ENCODE data around the gene ST3GAL3. TPM values are rescaled to one million over a fixed set of nuclear protein-coding genes. Genes with fewer than 3 reads are reported as not detected.

The ST3GAL3 gene
- total RNA-seq, 1 donor, result 16.8 TPM

GRCh38 chr1:43834280-43835081, 127.1 kb downstream of the ST3GAL3 start:
- no peak overlapping the region for H3K4me3 ChIP-seq (ENCODE audit: low read depth, low read length)

GRCh38 chr1:43835082-43836021, 128.0 kb downstream of the ST3GAL3 start:
- no peak for TF ChIP-seq CTCF (IDR thresholded peaks at IDR 0.05; ENCODE audit: insufficient read depth, low read depth, low read length)
- DNase-seq (ENCODE audit: low read depth), result peak; percentile 92
- H3K4me3 ChIP-seq (ENCODE audit: low read depth, low read length), result no peak overlapping the region

More at GRCh38 chr1:43834280-43835081, 127.1 kb downstream of the ST3GAL3 start:
- TF ChIP-seq CTCF (IDR thresholded peaks at IDR 0.05; ENCODE audit: insufficient read depth, low read depth, low read length), result no peak
- peak; percentile 86 for DNase-seq (ENCODE audit: low read depth)

GRCh38 chr1:43836267-43836951, 129.1 kb downstream of the ST3GAL3 start:
- no peak for DNase-seq (ENCODE audit: low read depth)
- H3K4me3 ChIP-seq (ENCODE audit: low read depth, low read length), result no peak overlapping the region
- no peak for TF ChIP-seq CTCF (IDR thresholded peaks at IDR 0.05; ENCODE audit: insufficient read depth, low read depth, low read length)

GRCh38 chr1:43839056-43839455, 131.7 kb downstream of the ST3GAL3 start:
- TF ChIP-seq CTCF (IDR thresholded peaks at IDR 0.05; ENCODE audit: insufficient read depth, low read depth, low read length), result no peak
- H3K4me3 ChIP-seq (ENCODE audit: low read depth, low read length), result no peak overlapping the region
- DNase-seq (ENCODE audit: low read depth), result no peak

- TF ChIP-seq CTCF (IDR thresholded peaks at IDR 0.05; ENCODE audit: insufficient read depth, low read depth, low read length), result no peak
- DNase-seq (ENCODE audit: low read depth), result no peak
- H3K4me3 ChIP-seq (ENCODE audit: low read depth, low read length), result no peak overlapping the region
Measured at GRCh38 chr1:43841321-43842174, 134.2 kb downstream of the ST3GAL3 start.

- DNase-seq (ENCODE audit: low read depth), result no peak
- no peak for TF ChIP-seq CTCF (IDR thresholded peaks at IDR 0.05; ENCODE audit: insufficient read depth, low read depth, low read length)
- no peak overlapping the region for H3K4me3 ChIP-seq (ENCODE audit: low read depth, low read length)
Measured at GRCh38 chr1:43842175-43842498, 134.8 kb downstream of the ST3GAL3 start.

Measured in fibroblast of villous mesenchyme (primary cell).